Left lung (tissue), 10 donors: ENCODE results near the gene KCNIP2. TPM values are rescaled to one million over a fixed set of nuclear protein-coding genes. Genes with fewer than 3 reads are reported as not detected.

Experiments used
- ATAC-seq: fragments of 200-7000 bp; cut with Tn5 transposase; one replicate; pipeline ENCODE4 v1.9.1; 2020; ENCODE audit warnings: moderate library complexity
- DNase-seq, 4 donors: peaks; one replicate each; pipeline ENCODE4 v3.0.0-alpha.2; 2013 to 2020
- H3K27ac ChIP-seq, 2 donors: fragments of 200-600 bp; sonication (generic) in 1 of 2; one replicate each; pipeline versions ENCODE4 v1.5.0 to v1.8.0; 2020 to 2021
- H3K27me3 ChIP-seq, 2 donors: fragments of 200-600 bp; sonication (generic) in 1 of 2; one replicate each; pipeline versions ENCODE4 v1.5.0 to v1.8.0; 2020 to 2021
- H3K36me3 ChIP-seq, 2 donors: fragments of 200-600 bp; sonication (generic) in 1 of 2; one replicate each; pipeline versions ENCODE4 v1.5.0 to v1.8.0; 2020 to 2021
- H3K4me1 ChIP-seq, 2 donors: fragments of 200-600 bp; one replicate each; pipeline ENCODE4 v1.8.0; 2021
- H3K4me3 ChIP-seq, 2 donors: fragments of 200-600 bp; sonication (generic) in 1 of 2; one replicate each; pipeline versions ENCODE4 v1.5.0 to v1.8.0; 2020 to 2021; ENCODE audit warnings: mild to moderate bottlenecking in 1 of 2
- H3K9me3 ChIP-seq, 2 donors: fragments of 200-600 bp; sonication (generic) in 1 of 2; one replicate each; pipeline versions ENCODE4 v1.5.0 to v1.8.0; 2020 to 2021
- CTCF ChIP-seq, 2 donors: fragments of 200-600 bp; sonication (generic) in 1 of 2; IDR thresholded peaks; one replicate each; pipeline versions ENCODE4 v1.5.0 to v1.8.0; 2021; ENCODE audit warnings: antibody characterized with exemption in 2 of 2
- intact Hi-C, 2 donors: fragments of 100-400 bp; cut with DNase I; formaldehyde crosslinking; loops; one replicate each; pipeline versions ENCODE4 v1.11.2 to v1.14.2; 2022
- polyA plus RNA-seq, 6 donors: library from polyadenylated mRNA; unstranded; fragments of 120-200 nt; gene quantifications; one replicate each; pipeline ENCODE4 v1.2.1, GENCODE V29; 2013; ENCODE audit not compliant: insufficient read length in 6 of 6
- total RNA-seq, 2 donors: library from RNA; stranded (reverse); fragmentation: NEBNext Ultra II Directional; extraction: Animal tissue kit (Norgen Biotek cat#: 25700); gene quantifications; one replicate each; pipeline ENCODE4 v1.2.1, GENCODE V29; 2021
- donor health status: DM: no; HTN: yes; CAD: no.
- donor health status: DM: no; HTN: no; CAD: no.

KCNIP2 gene
- total and polyA plus RNA-seq, 8 donors = 2.2 to 9.0 (median 7.8) TPM

- Histone ChIP-seq H3K27ac (peak overlapping the region in 1 of 2 donors; percentile 83), H3K36me3 (peaks cover 0 to 36% of the 10 kb centered on the region in 2 donors), H3K4me1 (peaks cover 0 to 24% of the 10 kb centered on the region in 2 donors), H3K27me3 (no peaks in the 10 kb centered on the region), H3K9me3 (no peaks in the 10 kb centered on the region), H3K4me3 (no peak overlapping the region)
- peak; percentile 58 for ATAC-seq
- no peak for TF ChIP-seq CTCF (IDR thresholded peaks at IDR 0.05)
- intact Hi-C loops = loop anchor here in 1 of 2 donors (10.0 kb wide), 1 partner anchor 166 kb away; no protein-coding TSS in a partner anchor
- peak in 1 of 4 donors; percentile 45 for DNase-seq
Measured at GRCh38 chr10:101848894-101849351, 5.3 kb upstream of the KCNIP2 start.

GRCh38 chr10:101848408-101848807, 4.8 kb upstream of the KCNIP2 start:
- Histone ChIP-seq H3K27me3 (no peaks in the 10 kb centered on the region), H3K9me3 (no peaks in the 10 kb centered on the region), H3K4me1 (peaks cover 0 to 29% of the 10 kb centered on the region in 2 donors), H3K27ac (peak overlapping the region in 1 of 2 donors; percentile 83), H3K36me3 (peaks cover 0 to 36% of the 10 kb centered on the region in 2 donors), H3K4me3 (no peak overlapping the region)
- TF ChIP-seq CTCF (IDR thresholded peaks at IDR 0.05) = no peak
- no peak for DNase-seq
- peak; percentile 44 for ATAC-seq
- intact Hi-C loops = loop anchor here in 1 of 2 donors (10.0 kb wide), 1 partner anchor 166 kb away; no protein-coding TSS in a partner anchor

DNA sequence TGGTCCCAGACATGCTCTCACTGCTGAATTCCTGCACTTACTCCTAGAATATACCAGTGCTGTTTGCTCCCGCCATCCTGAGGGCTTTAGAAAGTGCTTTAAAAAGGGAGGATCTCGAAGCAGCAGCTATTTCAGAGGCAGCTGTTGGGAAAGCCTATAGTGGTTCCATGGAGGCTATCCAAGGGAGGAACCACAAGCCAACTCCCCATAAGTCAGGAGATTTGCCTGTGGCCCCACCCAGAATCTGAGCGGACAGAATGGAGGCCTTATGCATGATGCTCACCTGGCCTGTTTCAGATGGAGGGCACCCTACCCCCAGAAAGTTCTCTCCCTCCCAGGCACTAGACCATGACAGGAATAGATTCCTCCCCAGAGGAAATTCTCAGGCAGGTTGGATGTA, 2.3 kb upstream of the KCNIP2 start:
- intact Hi-C loops = loop anchor here in 1 of 2 donors (10.0 kb wide), 1 partner anchor 169 kb away; no protein-coding TSS in a partner anchor
- ATAC-seq = no peak
- no peak overlapping the region for H3K4me3 ChIP-seq

DNA sequence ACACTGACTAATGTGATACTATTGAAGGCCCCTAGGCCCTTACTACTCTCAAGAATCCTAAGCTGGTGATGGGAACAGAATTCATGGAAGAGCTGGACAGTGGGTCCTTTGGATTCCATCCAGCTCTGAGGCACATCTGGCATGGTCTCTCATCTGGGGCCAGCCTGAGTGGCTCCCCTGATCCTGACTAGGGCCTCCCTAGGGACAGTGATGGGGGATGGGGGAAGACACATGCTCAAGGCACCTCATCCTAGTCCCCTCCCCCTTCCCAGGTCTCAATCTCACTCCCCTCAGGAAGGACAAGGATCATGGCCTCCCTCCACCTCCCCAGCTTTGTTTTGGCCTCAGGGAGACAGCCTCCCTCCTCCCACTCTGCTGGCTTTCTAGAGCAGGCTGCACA, 1.8 kb downstream of the KCNIP2 start:
- no peak overlapping the region for H3K4me3 ChIP-seq
- peaks cover 7 to 36% of the 10 kb centered on the region in 2 donors for H3K4me1 ChIP-seq
- H3K27me3 ChIP-seq = peaks cover 0 to 6% of the 10 kb centered on the region in 2 donors
- H3K9me3 ChIP-seq = no peaks in the 10 kb centered on the region
- ATAC-seq (no peak), DNase-seq (no peak)
- intact Hi-C loops = loop anchor here in 1 of 2 donors (10.0 kb wide), 1 partner anchor 173 kb away; no protein-coding TSS in a partner anchor
- TF ChIP-seq CTCF (IDR thresholded peaks at IDR 0.05) = no peak
- peaks cover 0 to 15% of the 10 kb centered on the region in 2 donors for H3K36me3 ChIP-seq
- H3K27ac ChIP-seq = no peak overlapping the region

More for the DNA sequence above, 2.3 kb upstream of the KCNIP2 start:
- Histone ChIP-seq H3K36me3 (peaks cover 0 to 29% of the 10 kb centered on the region in 2 donors), H3K27me3 (peaks cover 0 to 6% of the 10 kb centered on the region in 2 donors), H3K9me3 (no peaks in the 10 kb centered on the region), H3K27ac (no peak overlapping the region), H3K4me1 (peaks cover 2 to 39% of the 10 kb centered on the region in 2 donors)
- no peak for DNase-seq
- no peak for TF ChIP-seq CTCF (IDR thresholded peaks at IDR 0.05)

GRCh38 chr10:101840741-101841453, 2.7 kb downstream of the KCNIP2 start:
- Histone ChIP-seq H3K36me3 (peaks cover 0 to 6% of the 10 kb centered on the region in 2 donors), H3K4me3 (peak overlapping the region in 1 of 2 donors; percentile 38), H3K4me1 (peaks cover 7 to 40% of the 10 kb centered on the region in 2 donors), H3K27ac (no peak overlapping the region), H3K9me3 (no peaks in the 10 kb centered on the region), H3K27me3 (peaks cover 0 to 6% of the 10 kb centered on the region in 2 donors)
- intact Hi-C loops = loop anchor here in 1 of 2 donors (10.0 kb wide), 1 partner anchor 174 kb away; no protein-coding TSS in a partner anchor
- DNase-seq (peak; percentile 81 to 97 (median 86)), ATAC-seq (peak; percentile 94)
- TF ChIP-seq CTCF (IDR thresholded peaks at IDR 0.05) = peak; percentile 84 to 94
